NCI-H446 treated with DMSO at 0.1 percent for 48 hours (cell line): ENCODE results near the gene EEA1.
A peak's percentile ranks its signal among the peaks of the same experiment; 100 is the strongest.

Experiments used
- DNase-seq: peaks from one replicate; lab custom pipeline; 2025; lab: John Stamatoyannopoulos, UW

Gene EEA1

DNA sequence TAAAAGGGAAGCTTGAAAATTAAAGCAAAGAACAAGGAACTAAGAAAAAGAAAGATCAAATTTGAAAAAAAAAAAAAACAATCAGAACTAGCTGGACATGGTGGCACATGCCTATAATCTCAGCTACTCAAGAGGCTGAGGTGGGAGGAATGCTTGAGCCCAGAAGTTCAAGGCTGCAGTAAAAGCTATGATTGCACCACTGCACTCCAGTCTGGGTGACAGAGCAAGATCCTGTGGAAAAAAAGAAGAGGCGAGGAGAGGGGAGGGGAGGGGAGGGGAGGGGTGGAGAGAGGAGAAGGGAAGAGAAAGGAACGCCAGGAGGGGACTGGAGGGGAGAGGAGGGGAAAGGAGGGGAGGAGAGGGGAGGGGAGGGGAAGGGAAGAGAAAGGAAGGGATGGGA, 43.0 kb downstream of the EEA1 start:
- no peak for DNase-seq

DNA sequence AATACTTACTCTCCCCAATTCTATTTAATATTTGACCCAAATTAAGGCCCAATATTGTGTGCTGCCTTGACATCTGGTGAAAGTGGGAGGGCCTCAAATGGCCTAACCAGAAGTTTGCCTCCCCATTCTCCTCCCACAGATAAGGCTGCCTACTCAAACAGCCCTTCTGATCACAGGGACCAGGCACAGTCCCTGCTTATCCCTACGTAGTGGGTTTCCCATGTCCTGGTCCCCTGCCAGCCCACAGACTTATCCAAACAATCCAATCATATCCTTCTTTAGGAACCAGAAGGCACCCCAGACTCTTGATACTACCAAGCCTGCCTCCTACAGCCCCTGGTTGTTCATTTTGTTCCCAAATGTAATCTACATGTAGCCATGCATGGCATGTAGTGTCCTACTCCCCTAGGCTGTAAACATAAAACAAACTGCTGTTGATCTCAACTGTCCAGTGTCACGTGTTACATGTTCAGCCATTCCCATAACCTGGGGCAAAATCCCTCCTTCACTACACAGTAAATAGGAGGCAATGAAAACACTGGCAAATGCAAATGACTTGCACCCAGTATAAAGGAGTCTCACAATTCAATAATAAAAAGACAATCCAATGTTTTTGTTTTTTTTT, 49.3 kb downstream of the EEA1 start:
- no peak for DNase-seq

- DNase-seq = no peak
Measured at GRCh38 chr12:92877904-92878303, 51.2 kb downstream of the EEA1 start.

- DNase-seq = no peak
Measured at GRCh38 chr12:92876496-92876895, 52.6 kb downstream of the EEA1 start.

- DNase-seq = no peak
Measured at GRCh38 chr12:92871116-92871515, 58.0 kb downstream of the EEA1 start.

- no peak for DNase-seq
Measured at GRCh38 chr12:92866418-92866817, 62.7 kb downstream of the EEA1 start.

- peak; percentile 27 for DNase-seq
Measured at GRCh38 chr12:92863251-92863650, 65.8 kb downstream of the EEA1 start.

- DNase-seq = no peak
Measured at GRCh38 chr12:92861381-92861780, 67.7 kb downstream of the EEA1 start.

- no peak for DNase-seq
Measured at GRCh38 chr12:92860521-92860920, 68.6 kb downstream of the EEA1 start.

GRCh38 chr12:92859650-92860386, 69.3 kb downstream of the EEA1 start:
- DNase-seq = no peak

DNA sequence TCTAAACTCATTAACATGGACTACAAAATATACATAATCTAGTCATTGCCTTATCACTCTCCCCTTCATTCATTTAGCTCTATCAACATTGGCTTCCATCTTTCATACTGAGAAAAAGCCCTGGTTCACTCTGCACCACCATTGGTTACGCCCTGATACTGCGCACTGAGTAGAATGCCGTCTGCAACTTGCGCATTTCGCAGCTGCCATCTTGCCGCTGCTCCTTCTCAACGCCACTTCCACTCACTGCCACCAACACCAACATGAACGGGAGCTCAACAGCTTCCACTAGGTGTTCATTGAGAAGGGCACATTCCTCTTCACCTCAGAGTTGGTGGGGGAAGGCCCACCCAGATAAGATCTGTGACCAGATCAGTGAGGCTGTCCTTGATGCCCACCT, 71.3 kb downstream of the EEA1 start:
- DNase-seq = no peak

DNA sequence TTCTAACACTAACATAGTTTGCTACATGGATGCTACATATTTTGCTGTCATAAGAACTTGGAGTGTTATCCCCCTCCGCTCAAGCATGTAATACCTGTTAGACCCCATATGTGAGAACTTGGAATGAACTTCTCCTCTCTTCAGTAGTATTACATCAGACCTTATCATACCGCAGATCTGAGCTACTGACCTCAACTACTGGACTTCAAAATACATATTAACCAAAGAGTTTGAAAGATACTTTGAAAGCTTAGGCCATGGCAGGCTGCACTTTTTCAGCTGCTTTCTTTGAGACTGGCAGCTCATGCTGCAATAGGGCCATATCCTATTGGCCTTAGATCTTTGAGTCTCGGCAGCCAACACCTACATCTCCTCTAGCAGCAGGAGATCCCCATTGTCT, 74.8 kb downstream of the EEA1 start:
- no peak for DNase-seq

GRCh38 chr12:92848740-92849139, 80.4 kb downstream of the EEA1 start:
- DNase-seq = no peak

GRCh38 chr12:92847368-92847767, 81.7 kb downstream of the EEA1 start:
- no peak for DNase-seq

DNA sequence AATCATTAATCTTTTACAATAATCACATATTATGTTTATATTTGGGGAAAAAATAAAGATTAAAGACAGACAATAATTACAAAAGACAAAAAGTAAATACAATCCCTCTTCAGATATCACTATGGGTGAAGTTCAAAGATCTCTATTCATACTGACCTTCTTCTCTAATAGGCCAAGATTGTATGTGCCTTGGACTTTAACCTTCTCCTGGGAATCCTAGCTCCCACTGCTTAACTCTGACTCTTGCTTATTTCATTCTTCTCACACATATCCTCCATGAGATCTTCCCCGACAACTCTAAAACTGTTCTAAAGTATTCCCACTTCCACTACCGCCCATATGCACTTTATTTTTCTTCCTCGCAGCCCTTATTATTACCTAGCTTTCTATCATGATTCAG, 83.8 kb downstream of the EEA1 start:
- DNase-seq = no peak

- no peak for DNase-seq
Measured at GRCh38 chr12:92844151-92844763, 84.8 kb downstream of the EEA1 start.

- no peak for DNase-seq
Measured at GRCh38 chr12:92829686-92830282, 99.3 kb downstream of the EEA1 start.

DNA sequence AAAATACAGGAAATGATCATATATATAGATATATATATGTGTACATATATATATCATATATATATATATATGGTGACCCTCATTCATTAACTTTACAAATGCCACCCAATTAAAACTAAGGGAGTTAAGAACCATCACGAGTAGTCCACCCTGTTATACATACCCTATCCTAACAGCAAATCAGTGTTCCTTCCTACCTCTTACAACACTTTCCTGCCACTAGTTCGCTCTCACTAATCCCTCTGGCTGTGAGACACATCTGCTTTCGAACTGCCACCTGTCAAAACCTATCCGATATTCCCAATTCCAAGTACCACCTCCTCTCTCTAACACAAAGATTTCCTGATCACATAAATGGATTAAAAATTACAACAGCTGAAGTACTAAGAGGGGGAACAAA, 100.5 kb downstream of the EEA1 start:
- DNase-seq = no peak

- DNase-seq = peak; percentile 4
Measured at GRCh38 chr12:92827836-92828431, 101.2 kb downstream of the EEA1 start.

DNA sequence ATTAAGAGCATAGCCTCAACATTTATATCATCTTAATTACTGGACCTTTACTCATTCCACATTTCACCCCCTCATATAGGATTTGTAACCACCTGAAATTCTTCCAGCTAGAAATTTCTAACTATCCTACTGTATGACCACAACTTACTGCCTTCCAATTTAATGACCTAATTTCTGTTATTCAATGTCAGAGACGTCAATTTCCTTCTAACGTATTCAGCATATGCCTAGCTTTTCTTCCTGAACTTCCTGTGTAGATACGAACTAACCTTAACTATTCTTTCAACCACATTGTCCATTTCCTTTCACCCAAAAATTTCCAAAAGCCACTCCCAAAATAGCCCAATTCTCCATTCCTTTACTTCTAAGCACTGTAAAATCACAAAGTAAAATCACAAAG, 108.0 kb downstream of the EEA1 start:
- DNase-seq = no peak

- DNase-seq = no peak
Measured at GRCh38 chr12:92814584-92814983, 114.5 kb downstream of the EEA1 start.

DNA sequence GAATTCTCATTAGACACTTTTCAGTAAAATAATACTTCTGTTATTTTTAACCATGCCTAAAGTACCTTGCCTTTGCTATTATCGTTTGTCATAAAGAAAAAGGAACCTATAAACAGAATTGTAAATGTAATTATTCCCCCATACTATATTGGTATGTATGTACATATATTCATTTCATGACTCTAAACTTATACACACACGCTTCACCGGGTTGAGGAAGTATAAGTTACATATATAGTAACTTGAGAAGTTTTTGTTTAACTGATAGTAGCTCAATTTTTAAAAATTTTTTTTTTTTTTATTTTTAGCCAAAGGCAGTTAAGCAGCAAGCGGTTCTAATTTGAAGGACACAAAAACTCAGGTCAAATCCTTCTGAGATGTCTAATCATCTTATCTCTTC, 118.7 kb downstream of the EEA1 start:
- no peak for DNase-seq

- no peak for DNase-seq
Measured at GRCh38 chr12:92803903-92804302, 125.2 kb downstream of the EEA1 start.
